ENCODE results near the gene PACRG.

DNA sequence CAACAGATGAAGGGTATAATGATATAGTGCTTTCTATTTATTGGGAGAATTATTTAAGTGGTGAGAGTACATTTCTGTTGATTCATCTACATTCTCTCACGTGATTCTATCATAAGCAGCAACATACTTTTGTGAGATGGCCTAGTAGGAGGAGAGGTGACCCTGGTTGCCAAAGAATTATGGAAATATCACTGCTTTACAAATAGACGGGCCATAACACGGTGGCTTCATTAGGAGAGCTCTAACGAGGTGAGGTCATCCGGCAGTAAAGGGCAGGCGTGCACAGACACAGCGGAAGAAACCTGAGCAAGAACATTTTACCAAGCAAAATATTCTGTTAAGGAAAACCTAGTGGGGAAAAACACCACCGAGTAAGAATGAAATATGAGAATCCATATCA is 349.4 kb downstream of the PACRG start:
- TF ChIP-seq GATA2 (IDR thresholded peaks at IDR 0.05; ENCODE audit: low read depth, low read length) = no peak
- TF ChIP-seq GATA3 (IDR thresholded peaks at IDR 0.05; ENCODE audit: low read depth, low read length) = no peak
